Activated CD8-positive, alpha-beta memory T cell treated with anti-CD3 and anti-CD28 coated beads, Interleukin-2, amount 50 U/mL, for 1 hour (primary cell): Measurements from ENCODE around the gene SLC5A5.

ENCODE experiments used
- DNase-seq: peaks from one replicate; pipeline ENCODE4 v3.0.0-alpha.2; 2020; ENCODE audit errors: extremely low read depth

The SLC5A5 gene

DNA sequence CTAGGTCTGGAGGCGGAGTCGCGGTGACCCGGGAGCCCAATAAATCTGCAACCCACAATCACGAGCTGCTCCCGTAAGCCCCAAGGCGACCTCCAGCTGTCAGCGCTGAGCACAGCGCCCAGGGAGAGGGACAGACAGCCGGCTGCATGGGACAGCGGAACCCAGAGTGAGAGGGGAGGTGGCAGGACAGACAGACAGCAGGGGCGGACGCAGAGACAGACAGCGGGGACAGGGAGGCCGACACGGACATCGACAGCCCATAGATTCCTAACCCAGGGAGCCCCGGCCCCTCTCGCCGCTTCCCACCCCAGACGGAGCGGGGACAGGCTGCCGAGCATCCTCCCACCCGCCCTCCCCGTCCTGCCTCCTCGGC is at the start of gene SLC5A5:
Gene SLC5A5, plus strand, starts transcription at position 68 of the 373 bp plus-strand sequence. CDS start 375 bp downstream, outside the sequence.
- DNase-seq: no peak

DNA sequence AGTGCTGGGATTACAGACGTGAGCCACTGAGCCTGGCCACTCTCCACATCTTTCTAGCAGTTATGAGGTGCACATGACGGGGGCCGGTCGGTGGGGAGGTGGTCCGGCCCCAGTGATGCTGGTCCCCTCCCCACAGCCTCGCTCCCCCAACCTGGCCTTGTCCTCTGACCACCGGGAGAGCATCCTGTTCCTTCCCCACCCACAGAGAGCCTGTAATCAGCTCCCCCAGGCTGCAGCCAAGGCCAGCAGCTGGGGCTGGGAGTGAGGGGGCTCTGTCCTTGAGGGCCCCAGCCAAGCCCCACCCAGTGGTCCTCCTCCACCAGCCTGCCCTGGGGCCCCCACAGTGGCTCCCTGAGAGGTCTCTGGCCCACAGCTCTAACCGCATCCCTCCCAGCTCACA is 47.4 kb upstream of the SLC5A5 start:
- no peak for DNase-seq

DNA sequence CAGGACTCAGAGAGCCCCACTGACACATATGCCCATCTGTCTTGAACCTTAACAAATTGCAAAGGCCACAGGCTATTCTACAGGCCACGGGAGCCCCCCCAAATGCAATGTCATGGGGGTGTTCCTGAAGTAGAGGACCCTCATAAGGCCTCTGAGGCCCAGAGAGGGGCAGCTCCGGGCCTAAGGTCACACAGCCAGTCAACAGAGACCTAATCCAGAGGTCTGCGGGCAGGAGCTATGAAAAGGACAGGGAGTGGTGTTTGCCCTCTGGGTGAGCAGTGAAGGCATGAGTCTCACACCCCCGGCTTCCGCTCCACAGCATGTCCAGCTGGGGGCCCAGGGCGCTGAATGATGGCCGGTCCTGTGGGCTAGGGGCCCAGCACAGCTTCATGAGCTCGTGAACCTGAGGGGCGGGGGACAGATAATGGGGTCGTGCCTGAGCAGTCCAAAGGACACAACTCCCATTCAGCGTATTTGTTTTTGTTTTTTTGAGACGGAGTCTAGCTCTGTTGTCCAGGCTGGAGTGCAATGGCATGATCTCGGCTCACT is 45.2 kb upstream of the SLC5A5 start:
- DNase-seq: no peak

DNA sequence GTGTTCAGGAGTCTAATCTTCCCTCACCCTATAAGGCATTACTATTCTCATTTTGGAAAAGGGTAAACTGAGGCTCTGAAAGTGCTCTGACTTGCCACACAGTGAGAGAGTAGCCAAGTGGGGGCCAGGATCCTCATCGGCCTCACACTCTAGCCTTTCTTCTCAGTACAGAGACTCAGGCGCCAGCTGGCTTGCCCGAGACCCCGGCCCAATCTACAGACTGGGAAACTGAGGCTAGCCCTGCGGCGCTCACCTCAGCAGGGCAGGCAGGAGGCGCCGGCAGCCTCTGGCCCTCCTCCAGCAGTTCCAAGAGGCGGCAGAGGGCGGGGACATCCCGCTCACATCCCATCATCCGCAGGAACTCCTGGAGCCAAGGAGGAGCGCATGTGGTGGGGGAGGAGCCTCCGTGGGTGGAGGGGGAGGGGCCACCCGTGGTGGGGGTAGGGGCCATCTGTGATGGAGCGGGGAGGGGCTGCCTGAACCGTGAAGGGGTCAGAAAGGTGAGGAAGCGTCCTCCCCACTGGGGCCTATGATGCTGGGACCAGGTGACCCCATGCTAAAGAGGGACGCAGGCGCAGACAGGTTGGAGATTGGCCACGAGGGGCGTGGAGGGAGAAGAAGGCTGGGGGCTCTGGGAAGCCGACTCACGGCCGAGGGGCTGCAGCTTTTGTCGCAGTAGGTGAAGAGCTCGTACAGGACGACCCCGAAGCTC is 41.7 kb upstream of the SLC5A5 start:
- DNase-seq: no peak

DNA sequence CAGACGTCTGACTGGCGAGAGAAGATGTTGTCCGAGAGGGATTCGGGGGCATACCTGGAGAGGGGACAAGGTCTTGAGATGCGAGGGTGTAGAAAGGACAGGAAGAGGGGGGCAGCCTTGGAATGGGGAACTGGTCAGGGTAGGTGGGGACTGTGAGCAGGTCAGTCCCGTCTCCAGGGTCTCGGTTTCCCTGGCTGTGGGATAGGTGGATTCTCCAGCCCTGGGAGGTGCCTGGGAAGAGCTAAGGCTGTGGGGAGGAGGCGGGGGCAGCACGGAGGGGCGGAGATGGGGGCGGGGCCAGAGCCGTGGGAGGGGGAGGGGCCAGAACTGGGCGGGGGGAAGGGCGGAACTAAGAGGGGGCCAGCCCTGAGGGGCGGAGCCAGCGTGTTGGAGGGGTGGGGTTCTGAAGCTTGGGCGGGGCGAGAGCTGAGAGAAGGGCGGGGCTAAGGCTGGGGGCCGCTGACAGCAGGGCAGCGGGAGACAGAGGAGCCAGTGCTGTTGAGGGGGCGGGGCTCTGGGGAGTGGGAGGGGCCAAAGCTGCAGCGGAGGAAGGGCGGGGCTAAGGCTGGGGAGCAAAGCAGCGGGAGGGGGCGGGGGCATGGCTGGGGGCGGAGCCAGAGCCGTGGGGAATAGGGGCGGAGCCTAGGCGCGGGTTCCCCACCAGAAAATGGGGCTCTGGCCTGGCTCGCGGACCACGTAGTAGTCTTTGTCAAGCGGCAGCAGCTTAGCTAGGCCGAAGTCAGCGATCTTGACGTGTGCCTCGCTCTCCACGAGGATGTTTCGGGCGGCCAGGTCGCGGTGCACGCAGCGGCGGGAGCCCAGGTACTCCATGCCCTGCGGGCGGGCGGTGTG is 41.0 kb upstream of the SLC5A5 start:
- no peak for DNase-seq

DNA sequence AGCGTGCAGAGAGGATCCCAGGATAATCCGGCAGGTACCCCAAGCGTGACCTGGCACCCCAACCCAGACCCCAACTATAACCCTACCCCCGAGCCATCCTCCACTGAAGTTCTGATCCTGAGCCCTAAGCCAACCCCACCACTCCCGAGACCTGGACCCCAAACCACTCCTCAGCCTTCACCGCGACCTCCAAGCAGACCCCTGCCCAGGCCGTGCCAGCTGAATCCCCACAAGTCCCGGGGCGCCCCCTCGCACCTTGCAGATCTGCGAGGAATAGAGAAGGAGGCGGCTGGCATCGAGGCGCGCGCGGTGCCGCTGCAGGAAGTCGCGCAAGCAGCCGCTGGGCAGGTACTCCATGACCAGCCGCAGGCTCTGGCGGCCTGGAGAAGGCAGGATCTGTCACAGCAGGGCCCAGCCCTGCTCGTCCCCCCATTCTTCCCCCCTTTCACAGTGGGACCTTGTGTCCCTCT is 40.3 kb upstream of the SLC5A5 start:
- DNase-seq: no peak

DNA sequence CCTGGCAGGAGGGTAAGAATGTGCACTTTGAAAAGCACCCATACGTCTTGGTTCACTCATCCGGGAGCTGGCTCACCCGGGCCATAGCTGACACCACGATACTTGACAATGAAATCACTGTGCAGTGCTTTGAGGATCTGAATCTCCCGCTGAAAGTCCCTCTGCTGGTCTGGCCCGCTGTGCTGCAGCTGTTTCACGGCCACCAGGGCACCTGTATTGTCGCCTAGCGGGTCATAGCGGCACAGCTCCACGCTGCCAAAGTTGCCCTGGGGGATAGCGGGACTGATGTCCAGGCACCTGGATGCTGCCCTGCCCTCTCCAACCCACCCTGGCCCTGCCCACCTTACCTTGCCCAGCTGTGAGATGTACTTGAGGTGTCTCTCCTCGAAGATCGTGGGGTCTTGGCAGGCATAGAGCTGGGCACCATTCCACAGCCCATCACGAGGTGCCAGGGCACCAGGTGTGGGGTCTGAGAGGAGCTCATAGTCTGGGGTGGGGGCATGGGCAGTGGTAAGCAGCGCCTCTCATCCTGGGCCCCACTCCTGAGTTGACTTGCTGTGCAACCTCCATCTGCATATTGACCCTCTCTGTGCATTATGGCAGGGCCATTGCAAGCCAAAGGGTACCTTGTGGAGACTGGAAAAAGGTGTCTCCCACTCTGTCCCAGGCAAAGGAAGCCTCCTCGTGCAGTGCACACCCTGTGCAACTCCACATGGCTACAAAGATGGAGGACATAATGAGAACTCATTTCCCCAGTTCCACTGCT is 39.1 kb upstream of the SLC5A5 start:
- DNase-seq: no peak

DNA sequence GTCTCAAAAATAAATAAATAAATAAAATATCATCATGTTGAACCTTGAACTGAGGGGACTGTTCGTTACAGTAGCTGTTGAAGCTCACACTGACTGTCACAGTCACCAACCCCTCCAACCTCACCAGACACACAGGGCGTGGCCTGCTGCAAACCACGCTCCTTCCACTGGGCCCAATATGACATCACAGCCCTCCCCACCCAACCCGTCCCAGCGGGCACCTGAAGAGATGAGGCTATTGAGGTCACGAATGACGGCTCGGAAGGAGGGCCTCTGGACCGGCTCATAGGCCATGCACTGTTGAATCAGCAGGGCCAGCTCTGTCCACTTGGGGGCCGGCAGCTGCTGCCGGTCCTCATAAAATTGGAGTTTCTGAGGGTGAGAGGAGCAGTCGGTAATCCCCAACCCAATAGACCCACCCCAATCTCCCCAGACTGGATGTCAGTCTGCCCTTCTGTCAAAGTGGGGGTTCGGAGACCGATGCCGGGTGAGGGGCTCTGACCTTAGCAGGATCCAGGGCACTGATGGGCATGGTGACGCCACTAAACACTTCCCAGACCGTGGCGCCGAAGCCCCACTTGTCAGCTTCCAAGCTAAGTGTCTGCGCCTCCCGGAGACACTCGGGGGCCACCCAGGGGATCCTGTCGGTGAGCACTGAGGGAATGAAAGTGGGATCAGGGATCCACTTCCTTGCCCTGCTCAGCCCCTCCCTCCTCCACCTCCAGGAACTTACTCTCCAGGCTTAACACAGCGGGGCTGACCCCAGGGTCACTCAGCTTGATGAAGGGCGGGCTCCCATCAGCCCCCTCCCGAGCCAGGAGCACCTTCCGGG is 37.2 kb upstream of the SLC5A5 start:
- DNase-seq: no peak

DNA sequence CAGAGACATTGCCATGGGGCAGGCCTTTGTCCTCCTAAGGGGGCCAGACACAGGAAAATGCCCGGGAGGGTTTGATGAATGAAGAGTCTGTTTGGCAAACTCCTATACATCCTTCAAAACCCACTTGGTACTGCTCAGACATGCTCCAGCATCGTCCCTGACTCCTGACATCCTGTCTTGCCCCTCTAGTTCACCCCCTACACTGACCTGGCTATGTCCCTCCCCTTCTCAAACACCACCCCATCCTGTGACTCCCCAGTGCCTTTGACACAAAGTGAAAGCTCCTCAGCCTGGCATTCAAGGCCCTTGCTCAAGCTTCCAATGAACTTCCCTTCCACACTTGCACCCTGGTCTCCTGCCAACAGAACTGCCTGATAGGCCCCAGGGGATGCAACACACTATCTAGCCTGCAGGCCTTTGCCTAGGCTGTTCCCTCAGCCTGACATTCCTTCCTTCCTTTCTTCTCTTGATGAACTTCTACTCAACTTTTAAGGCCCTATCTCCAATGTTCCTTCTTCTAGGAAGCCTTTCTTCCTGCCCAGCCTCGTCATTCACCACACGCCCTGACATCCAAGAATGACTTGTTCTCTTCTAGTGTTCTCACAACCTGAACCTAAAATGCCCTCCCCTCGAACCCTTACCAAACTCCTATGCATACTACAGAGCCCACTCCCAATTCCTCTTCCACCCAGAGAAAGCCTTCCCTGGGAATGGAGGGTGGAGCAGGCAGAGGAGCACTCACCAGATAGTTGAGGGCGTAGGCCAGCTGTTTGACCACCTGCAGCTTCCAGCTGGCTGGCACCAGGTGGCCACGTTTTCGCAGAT is 36.4 kb upstream of the SLC5A5 start:
- DNase-seq: no peak

DNA sequence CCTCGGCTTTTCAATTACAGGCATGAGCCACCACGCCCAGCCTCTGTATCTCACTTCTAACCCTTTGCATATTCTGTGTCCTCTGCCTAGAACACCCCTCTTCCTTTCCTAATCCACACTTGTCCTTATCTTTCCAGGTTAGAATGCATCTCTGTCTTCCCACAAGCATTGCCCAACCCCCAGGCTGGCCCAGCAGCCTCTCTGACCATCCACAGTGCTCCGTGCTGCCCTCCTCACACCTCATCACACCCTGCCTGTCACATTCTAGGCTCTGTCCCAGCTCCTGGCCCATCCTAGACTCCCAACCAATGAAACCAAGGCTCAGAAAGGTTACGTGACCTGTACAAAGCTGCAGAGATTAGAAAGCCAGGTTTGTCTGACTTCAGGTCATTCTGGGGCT is 35.2 kb upstream of the SLC5A5 start:
- DNase-seq: no peak

DNA sequence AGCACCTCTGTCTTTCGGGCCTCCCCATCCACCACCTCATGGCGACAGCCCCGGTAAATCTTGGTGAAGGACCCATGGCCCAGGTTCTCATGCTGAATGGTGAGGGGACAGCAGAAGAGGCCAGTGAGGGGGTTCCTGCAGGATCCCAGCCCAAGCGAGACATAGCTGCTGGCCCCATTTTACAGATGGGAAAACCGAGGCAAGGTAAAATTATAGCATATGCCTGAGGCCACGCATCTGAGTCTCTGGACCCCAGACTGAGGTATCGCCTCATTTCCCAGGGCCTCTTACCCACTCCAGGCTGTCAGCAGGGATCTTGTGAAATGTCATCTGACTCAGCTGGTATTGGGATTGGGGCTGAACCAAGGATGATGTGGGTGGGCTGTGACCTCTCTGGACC is 33.8 kb upstream of the SLC5A5 start:
- DNase-seq: no peak

DNA sequence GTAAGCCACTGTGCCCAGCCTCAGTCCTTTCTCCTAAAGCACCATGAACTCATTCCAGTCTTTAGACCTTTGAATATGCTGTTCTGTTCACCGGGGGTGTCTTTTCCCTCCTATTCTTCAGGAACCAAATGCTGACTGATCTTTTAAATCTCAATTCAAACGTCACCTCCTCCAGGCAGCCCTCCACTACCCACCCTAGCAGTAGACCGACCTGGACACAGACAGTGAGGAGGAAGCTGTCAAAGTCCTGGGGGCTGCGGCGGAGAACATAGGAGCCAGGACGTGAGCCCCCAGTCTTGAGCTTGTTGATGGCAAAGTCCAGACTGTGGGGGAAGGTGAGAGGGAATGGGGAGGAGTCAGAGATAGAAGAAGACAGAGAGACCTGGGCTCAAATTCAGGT is 31.7 kb upstream of the SLC5A5 start:
- no peak for DNase-seq

DNA sequence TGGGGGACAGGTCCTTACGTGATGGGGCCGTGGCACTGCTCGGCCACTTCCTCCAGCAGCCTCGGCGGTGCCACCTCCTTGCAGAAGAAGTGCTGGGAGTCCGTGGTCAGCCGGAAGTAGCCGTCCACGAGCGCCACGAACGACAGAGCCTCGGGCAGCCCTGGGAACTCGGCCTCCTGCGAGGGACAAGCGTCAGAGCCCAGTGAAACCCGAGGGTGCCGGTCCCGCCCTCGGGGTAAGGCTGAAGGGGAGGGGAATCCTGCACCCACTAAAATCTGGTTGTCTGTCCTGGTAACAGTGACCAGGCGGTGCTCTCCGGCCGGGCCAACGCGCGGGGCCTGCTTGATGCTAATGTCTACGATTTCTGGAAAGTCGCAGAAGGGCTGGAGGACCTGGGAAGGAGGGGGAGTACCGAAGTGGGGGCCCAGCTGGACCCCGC is 30.4 kb upstream of the SLC5A5 start:
- DNase-seq: no peak

DNA sequence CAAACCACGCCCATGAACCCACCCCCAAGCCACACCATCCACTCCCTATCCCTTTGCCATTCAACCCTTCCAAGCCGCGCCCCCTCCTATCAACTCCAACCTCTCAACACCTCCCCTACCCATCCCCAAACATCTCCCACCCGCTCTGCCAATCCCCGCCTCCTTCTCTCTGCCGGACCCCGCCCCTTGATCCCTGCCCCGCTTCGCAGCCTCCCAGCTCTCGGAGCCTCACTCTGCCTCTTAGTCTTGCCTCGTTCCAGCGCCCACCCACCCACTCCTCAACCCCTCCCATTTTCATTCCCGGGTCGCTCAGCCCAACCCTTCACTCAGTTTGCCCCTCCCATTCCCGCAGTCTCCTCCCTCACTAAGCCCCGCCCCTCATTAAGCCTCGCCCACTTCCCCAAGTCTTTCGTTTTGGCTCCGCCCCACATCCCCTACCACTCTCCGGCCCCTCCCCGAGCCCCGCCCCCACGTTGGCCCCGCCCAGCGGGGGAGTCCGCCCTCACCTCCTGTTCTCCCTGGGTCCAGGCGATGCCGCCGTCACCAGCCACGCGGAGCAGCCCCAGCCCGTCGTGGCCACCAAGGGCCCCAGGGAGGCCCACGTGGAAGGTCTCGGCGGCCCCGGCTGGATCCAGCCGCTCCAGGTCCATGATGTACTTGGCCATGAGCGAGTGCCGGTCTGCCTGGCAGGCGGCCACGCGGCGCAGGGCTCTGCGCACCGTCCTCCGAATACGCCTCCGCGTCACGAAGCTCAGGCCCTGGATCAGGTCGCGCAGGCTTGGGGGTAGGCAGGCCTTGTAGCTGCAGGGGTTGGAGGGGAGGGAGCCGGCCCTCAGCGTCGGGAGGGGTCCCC is 29.7 kb upstream of the SLC5A5 start:
- DNase-seq: no peak

DNA sequence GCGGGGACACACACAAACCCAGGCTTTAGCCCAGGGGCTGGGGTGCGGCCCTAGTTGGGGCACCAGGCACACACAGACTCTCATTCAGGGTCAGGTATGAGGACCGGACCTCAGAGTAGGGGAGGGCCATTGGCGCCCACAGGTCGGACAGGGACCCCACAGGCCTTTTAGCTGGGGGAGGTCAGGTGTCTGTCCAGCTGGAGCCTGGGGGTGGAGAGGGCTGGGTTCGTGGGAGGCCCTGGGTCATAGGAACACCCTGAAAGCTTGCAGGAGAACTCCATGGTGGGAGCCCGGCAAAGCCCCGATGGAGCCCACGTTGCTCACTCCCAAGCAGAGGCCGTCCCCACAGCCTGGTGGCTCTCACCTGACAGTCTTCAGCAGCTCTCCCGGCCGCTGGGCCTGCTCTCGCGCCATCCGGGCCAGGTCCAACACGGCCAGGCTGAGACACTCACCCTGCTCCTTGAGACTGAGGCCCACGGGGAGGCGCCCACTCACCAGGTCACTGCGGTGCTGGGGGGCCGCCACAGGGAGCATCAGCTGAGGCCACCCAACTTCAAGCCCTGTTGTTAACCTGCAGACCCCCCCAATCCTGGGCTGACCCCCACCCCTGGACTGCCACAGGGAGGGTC is 29.0 kb upstream of the SLC5A5 start:
- DNase-seq: no peak

DNA sequence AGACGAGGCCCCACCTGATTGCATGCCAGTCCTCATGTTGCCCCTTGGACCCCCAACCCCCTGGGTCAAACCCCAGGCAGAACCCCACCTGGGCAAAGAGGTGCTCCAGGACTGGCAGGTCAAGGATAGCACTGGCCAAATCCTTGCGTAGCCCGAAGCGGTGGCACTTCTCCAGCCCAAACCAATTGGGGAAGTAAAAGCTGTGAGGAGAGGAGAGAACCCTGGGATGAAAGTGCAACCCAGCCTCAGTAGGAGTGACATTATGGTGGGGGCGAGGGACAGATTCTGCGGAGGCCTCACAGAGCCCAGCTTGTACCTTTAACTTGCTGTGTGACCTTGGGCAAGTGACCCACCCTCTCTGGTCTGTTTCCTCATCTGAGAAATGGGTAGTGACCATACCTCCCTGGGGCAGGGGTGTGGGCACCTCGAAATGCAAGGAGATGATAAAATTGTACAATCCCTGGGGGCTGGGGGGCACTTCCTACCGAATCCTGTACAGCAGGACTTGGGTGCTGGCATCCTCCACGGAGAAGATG is 28.4 kb upstream of the SLC5A5 start:
- DNase-seq: no peak

DNA sequence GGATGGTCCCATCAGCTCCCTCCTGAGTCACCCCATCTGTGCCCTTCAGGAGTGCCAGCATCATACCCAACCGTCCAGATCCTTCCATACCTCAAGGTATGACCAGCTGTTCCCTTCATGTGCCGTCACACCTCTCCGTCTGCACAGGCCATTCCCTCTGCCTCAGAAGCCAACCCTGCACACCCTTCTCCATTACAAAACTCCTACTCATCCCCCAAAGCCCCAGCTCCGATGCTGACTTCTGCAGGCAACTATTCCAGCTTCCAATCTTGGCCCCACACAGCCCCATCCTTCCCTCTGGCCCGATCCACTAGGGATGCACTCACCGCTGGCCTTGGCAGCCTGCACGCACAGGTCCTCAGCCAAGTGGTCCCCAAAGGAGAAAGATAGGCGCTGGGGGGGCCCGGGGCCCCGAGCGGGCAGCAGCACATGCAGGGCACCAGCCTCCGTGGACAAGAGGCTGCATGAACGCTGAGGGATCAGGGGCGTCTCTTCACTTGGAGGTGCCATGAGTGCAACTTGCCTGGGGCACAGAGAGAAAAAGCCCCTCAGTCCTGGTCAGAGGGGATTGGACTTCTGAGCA is 27.7 kb upstream of the SLC5A5 start:
- no peak for DNase-seq

DNA sequence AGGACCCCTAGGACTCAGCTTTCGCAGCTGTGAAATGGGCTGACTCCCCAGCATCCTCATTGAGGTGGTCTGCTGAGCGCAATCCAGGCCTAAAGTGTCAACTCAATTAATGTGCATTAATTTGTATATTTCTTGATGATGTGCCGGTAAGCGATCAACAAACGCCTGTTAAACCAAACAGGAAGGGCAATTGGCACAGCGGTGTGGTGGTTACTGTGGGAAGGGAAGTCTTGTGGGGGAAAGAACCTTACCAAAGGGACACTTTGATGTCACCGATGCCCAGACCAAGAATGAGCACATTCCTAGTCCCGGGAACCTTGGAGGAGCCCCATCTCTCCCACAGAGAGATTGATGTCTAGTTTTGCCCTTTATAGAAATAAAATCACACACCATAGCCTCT is 25.6 kb upstream of the SLC5A5 start:
- no peak for DNase-seq
